ENCODE measurements around the gene EFNA1.

EFNA1 gene, protein sequence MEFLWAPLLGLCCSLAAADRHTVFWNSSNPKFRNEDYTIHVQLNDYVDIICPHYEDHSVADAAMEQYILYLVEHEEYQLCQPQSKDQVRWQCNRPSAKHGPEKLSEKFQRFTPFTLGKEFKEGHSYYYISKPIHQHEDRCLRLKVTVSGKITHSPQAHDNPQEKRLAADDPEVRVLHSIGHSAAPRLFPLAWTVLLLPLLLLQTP

DNA sequence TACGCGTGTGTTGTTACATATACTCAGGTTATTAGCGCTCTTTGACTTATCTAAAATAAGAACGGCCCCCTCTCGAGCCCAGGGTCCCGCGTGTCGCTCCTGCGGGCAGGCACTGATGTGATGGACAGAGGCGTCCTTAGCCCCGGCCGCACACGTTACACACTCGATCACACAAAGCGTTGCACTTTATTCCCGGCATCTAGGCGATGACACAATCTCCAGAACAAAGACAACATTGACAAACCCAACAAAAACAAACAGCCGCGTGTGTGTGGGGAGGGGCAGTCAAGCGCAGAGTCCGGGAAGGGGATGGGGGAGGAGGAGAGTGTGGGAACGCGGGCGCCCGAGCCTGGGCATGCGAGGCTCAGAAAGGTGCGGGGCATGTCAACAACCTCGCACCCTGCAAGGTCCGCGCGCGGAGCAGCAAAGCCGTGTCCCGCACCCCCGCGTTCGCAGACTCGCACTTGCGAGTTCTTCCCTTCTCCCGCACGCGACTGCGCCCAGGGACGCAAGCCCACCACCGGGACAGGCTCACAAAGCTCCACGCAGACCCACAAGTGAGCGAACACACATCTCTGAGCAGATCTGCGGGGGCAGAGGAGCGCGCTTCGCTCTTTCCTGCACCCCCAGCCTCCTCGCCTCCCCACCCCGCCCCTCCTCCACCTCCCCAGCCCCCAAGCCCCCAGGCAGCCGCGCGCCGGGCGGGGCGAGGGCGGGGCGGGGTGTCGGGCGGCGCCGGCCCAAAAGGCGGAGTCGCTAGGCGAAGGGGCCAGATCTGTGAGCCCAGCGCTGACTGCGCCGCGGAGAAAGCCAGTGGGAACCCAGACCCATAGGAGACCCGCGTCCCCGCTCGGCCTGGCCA, at the start of gene EFNA1:
EFNA1 (plus strand) TSS at position 772 of the 862 bp plus-strand sequence. CDS start 102 bp downstream, outside the sequence.
- DNase-seq (ENCODE audit: low read depth), result peak; percentile 27

DNA sequence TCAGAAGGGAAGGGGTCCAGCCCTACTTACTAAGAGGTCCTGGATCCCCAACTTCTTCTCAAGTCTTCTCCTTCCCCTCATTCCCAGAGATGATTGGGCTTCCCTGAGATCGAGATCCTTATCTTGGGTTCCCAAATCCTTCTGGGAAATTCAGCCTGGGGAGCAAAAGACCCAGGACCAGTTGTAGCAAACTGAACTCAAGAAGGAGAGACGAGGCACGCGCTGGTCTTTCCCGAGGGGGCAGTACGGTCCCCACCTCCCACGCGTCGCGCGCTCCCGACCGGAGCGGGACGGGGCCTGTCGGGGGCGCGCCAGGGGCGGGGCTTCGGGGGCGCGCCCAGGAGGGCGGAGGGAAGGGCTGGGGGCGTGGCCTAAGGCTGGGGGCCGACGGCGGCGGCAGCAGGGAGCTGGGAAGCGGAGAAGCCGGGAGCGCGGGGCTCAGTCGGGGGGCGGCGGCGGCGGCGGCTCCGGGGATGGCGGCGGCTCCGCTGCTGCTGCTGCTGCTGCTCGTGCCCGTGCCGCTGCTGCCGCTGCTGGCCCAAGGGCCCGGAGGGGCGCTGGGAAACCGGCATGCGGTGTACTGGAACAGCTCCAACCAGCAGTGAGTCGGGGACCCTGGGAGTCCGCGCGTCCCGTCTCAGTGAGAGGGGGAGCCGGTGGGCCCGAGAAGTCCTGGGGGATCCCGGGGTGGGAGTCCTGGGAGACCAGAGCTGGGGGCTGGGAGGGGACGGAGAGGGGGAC, 49.0 kb upstream of the EFNA1 start, which contains the start of gene EFNA3:
EFNA3 (plus strand) TSS at position 369 of the 741 bp plus-strand sequence; CDS start at position 474, 105 bp downstream.
- DNase-seq (ENCODE audit: low read depth), result peak; percentile 52

DNA sequence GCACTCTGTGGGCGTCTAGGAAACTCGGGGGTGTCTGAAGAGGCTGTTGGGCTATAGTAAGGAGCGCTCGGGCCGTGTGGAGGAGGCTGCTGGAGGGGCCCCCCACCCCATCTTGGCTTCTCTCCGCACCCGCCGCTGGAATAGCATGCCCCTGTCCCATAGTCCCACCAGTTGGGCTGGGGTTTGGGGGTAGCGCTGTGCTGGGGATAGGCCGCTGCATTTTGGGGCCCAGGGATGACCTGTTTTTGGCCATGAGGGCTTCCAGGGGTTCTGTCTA, 48.5 kb upstream of the EFNA1 start:
- DNase-seq (ENCODE audit: low read depth), result no peak

DNA sequence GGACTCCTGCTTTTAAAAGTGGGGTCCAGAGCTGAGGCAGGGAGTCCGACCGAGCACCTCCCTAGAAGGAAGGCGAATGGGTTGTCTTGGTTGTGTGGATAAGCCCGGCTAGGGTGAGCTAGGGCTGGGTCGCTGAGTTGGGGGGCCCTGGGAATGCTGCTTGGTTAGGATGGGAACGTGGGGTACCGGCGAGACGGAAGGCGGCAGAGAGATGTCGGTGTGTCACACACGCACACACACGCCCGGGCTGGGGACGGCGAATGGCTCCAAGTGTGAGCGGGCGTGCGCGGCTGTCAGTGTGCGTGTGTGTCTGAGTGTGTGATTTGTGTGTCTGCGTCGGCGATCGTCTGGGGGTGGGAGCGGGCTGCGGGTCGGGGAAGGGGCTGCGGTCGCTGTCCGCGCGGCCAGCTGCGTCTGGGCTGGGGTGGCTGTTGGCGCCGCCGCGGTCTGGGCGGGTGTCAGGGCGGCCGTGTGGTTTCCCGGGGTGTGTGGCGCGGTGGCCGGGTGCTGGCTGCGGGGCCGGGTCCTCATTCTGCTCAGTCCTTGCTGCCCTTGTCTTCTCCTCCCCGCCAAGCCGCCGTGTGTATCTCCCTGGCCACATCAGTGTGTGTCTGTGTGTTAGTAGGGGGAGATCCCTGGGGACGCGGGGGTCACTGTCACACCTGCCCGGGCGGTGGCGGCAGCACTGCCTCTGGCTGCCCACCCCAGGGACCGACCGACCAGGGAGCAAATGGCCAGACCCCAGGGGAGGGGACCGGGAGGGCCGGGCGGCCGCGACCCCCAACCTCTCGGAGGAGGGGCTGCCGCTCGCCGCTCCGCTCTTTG, 48.0 kb upstream of the EFNA1 start:
- DNase-seq (ENCODE audit: low read depth), result no peak

DNA sequence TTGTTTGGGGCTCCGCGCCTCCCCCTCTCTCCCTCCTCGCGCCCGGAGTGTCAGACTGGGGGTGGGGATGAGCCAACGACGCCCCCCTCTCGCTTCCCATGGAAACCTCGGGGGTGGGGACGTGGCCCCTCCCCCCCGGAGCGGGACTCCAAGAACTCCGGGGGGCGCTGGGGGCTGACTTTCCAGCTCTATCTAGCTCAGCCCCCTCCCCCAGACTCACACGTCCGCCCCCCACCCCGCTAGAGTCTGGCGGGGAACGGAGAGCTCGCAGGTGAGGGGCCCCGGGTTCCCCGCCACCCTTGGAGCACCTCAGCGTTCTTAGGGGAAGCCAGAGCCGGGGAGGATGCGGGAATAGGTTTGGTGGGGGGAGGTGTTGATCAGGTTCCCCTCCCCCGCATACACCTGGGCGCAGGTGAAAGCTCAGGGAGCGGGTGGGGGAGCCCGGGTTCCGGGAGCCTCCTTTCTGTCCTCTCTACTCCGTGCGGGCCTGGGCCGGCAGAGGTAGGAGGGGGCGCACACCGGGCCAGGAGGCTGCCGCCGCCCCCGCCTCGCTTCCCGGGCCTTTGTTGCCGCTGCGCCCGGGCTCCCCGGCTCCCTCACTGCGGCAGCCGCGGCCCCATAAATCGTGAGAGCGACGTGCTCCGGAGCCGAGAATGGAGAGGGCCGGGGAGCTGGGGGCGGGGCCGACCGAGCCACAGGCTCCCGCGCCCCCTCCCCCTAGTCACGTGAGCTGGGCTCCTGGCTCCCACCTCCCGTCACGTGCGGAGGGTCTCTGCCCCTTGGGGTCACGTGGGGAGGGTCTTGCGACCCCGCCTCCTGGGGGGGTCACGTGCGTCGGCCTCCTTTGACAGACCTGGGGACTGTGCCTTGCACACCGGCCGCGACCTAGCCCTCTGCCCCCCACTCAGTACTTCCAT, 47.1 kb upstream of the EFNA1 start:
- no peak for DNase-seq (ENCODE audit: low read depth)

DNA sequence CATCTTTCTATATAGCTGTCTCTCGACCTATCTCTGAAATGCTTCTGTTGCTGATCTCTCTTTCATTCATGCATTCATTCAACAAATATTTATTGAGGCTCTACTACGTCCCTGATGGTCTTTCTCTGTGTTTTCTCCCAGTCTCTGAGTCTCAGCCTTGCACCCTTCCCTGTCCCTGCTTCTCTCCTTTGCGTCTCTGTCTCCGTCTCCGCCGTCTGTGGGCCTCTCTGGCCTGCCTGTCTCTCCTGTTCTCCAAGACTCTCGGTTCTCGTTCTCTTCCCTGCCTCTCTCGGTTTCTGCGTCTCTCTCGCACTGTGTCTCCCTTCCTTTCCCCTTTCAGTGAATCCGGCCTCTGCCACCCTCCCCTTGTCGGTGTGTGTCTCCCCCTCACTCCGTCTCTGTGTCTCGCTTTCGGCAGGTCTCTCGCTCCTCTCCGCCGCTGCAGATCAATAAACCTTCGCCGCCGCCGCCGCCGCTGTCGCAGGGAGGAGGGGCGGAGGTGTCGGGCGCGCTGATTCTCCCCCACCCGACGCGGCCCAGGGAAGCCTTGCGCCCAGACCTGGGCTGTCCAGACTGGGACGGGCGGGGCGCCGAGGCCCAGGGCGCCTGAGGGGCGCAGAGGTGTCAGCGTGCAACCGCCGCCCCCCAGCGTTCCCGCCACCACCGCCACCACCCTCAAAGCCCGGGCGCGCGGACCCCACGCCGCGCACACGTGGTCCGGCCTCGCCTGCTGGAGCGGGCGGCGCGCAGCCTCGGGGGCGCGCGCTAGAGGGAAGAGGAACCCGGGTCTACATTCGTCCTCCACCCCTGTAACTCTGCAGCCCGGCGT, 46.0 kb upstream of the EFNA1 start:
- no peak for DNase-seq (ENCODE audit: low read depth)

DNA sequence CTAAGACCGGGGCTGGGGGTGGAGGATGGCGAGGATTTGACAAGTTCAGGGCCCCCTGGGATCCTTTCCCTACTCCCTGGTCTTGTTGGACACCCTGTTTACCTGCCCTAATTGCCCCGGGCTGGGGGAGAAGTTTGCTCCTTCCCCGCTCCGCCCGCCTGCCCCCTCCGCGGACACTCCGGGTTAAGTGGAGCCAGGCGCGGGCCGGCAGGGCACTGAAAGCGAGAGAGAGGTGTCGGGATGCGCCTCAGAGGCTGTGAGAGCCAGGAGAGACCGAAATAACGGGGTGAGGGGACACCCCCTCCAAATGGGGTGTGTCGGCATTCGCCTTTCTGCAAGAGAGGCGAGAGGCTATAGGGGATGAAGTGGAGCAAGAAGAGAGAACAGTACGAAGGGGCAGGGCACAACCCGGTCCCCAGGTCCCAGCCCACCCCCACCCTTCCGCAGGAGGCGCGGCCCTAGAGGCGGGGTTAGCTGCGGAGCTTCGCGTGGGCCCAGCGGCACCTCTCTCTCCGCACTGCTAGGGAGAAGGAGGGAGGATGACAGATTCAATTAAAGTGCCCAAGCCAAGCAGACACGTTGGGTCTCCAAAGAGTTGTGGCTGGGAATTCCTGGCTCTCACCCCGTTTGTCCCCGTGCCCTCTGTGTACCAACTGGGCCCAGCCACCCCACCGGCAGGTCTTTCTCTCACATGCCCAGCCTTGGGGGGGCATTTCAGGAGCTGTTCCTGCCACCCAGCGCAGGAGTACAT, 45.2 kb upstream of the EFNA1 start:
- no peak for DNase-seq (ENCODE audit: low read depth)

DNA sequence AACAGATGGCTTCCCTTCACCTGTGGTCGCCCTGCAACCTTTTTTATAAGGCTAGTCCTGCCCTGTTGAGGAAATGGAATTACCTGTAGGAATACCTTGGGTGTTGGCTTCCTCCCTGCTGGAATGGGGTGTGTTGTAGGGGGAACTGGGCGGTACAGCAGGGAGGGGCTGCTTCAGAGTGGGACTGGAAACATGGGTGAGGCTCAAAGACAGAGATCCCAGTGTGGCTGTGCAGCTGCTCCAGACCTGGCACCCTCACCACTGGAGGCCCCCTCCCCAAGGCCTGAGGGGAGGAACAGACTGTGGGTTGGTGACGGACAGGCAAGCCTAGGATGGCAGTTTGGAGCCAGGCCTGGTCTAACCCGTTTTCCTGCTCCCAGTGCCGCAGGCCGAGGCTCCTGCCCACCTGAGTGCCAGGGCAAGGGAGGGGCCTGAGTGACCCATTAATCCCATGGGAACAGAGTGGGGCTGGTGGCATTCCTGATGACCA, 44.6 kb upstream of the EFNA1 start:
- DNase-seq (ENCODE audit: low read depth), result no peak

DNA sequence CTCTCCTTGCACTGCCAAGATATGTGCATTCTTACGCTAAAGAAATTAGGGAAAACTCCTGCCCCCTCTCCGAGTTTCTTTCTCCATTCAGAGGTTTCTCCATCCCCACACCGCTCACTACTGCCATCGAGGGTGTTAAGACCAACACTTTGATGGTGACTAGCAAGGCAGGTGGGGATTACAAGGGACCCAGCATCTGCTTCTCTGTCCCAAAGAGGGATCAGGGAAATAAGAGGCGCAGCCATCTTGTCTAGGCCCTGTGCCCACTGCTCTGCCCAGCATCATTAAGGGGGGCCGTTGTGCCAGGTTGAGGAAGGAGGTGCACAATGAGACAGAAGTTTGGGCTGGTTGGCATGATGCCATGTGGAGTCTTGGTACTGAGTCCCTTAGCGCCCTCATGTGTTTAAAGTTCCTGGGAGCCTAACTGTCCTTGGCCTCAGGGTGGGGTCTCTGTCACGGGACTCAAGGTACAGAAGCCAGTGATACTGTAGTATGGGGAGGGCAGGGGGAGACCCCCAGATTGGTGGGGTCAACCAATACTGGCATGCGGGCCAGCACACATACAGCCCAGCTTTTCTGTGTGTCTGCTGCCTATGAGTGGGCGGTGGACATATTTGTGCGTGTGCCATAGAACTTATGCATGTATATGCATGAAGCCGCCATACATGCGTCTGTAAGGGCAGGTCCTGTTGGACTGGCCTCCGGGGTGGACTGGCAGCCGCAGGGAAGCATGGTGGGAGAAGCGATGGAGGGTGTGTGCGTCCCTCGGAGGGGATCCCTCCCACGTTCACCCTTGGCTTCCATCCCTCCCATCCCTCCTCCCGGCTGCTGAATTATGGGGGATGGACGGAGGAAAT, 43.6 kb upstream of the EFNA1 start:
- DNase-seq (ENCODE audit: low read depth), result no peak

DNA sequence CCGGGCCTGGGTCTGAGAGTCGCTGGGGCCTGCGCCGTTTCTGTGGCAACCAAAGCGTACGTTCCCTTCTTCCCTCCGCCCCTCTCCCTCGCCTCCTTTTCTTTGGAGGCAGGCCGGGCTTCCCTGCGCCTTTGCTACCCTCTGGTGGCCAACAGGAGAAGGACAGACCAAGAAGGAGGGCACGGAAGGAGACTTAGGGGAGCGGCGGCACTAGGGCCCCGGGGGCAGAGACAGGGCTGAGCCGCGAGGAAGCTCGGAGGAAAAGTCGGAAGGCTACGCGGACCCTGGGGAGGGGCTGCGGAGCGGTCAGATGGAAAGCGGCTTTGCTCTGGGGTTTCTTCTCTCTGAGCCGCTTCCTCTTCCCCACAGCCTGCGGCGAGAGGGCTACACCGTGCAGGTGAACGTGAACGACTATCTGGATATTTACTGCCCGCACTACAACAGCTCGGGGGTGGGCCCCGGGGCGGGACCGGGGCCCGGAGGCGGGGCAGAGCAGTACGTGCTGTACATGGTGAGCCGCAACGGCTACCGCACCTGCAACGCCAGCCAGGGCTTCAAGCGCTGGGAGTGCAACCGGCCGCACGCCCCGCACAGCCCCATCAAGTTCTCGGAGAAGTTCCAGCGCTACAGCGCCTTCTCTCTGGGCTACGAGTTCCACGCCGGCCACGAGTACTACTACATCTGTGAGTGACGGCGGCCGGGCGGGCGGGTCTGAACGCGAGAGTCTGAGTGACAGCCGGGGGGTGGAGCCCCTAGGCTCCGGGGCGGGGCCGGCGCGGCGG, 42.8 kb upstream of the EFNA1 start:
- peak; percentile 81 for DNase-seq (ENCODE audit: low read depth)

DNA sequence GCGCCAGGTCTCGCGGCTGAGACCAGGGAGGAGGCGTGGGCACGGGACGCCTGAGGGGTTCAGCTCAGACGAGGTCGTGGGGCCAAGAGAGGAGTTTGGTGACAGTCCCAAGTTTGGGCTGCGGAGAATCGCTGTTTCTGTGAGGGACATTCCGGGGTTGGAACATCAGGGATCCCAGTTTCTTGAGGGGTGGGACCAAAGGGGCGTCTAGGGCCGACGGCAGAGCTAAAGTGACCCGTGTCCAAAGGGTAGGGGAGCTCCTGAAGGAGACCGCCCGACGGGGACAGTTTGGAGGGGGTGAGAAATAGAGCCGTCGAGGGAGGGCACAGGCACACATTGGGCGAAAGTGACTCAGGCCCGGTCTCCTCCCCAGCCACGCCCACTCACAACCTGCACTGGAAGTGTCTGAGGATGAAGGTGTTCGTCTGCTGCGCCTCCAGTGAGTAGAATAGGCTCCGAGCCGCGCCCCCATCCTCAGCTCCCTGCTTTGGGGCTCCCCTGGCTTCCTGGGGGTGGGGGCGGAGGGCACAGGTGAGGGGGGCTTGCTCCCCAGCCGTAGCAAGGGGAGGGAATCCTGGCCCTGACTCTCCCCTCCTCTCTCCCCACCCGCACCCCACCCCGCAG, 42.1 kb upstream of the EFNA1 start:
- peak; percentile 57 for DNase-seq (ENCODE audit: low read depth)

DNA sequence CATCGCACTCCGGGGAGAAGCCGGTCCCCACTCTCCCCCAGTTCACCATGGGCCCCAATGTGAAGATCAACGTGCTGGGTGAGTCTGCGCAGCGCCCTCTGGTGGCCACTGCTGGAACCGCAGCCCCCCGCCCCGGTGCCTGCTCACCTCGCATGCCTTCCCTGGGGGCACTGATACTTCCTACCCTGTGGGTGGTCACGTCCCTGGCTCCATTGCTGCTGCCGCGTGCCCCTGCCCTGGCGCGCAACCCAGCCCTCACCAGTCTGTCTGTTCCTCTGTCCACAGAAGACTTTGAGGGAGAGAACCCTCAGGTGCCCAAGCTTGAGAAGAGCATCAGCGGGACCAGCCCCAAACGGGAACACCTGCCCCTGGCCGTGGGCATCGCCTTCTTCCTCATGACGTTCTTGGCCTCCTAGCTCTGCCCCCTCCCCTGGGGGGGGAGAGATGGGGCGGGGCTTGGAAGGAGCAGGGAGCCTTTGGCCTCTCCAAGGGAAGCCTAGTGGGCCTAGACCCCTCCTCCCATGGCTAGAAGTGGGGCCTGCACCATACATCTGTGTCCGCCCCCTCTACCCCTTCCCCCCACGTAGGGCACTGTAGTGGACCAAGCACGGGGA, 41.4 kb upstream of the EFNA1 start:
- peak; percentile 68 for DNase-seq (ENCODE audit: low read depth)

DNA sequence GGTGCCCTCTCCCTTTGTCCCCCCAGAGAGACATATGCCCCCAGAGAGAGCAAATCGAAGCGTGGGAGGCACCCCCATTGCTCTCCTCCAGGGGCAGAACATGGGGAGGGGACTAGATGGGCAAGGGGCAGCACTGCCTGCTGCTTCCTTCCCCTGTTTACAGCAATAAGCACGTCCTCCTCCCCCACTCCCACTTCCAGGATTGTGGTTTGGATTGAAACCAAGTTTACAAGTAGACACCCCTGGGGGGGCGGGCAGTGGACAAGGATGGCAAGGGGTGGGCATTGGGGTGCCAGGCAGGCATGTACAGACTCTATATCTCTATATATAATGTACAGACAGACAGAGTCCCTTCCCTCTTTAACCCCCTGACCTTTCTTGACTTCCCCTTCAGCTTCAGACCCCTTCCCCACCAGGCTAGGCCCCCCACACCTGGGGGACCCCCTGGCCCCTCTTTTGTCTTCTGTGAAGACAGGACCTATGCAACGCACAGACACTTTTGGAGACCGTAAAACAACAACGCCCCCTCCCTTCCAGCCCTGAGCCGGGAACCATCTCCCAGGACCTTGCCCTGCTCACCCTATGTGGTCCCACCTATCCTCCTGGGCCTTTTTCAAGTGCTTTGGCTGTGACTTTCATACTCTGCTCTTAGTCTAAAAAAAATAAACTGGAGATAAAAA, 40.7 kb upstream of the EFNA1 start:
- no peak for DNase-seq (ENCODE audit: low read depth)

DNA sequence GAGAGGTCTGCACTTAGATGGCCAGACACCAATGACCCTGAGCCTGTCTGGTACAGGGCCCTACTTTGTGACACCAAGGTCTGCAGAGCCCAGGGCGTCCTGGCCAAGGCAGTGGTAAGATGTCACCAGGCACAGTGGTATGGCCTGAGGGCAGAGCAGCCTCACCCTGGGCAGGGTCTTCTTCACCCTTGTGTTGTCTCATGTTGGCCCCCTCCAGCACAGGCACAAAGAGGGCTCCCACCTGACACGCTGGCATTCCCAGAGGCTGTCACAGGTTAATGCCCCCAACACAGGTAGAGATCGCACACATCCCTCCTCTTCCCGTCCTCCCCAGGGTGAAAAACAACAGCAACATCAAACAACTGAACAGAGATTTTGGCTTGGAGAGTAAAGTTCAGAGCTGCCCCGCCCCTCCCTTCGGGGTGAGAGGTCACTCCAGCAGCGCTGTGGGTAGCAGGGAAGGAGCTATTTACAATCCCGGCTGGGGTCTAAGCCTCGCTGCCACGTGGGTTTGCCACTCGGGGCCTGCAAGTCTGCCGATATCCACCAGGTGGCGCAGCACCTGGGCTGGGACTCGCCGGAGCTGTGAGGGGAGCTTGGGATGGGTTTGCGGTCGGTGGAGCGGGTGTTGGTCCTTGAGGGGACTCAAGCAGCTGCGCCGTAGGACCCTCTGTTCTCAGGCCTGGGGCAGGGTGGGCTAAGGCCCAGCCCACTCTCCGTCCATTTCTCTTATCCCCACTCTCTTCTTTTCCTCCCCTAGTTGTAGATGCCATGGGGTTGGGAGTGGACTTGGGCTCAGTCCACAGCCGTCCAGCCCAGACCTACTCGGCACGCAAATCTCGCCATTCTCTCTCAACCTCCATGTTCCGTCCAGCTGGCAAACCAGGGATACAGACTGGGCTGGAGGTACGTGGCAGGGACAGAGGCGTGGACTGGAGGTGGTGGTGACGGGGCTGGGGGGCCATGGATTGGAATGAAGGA, 36.3 kb upstream of the EFNA1 start:
- DNase-seq (ENCODE audit: low read depth), result peak; percentile 69

DNA sequence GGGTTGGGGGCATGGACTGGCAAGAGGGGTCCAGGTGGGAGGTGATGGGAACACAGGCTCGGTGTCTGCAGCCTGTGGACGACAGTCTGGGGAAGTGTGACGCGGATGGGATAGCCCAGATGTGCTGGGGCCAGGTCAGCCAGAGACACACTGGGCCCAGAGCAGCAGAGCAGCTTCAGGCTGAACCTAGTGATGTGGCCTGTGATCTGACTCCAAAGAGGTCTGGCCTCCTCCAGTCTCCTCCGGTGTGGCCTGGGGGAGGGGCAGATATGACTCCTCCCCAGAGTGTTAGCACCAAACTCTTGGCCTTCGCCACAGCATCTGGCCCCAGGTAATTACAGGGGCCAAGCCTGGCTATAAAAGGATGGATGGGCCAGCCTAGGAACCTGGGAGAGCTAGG, 35.5 kb upstream of the EFNA1 start:
- no peak for DNase-seq (ENCODE audit: low read depth)

Measured in activated T-helper 1 cell treated with Interleukin-2 at 50 U/mL for 16 hours (primary cell).